ENCODE data around the gene UBE2E2.
"Not testable (repeated sequence)": the region's sequence is repeated elsewhere in the genome, so short reads cannot be mapped to it uniquely, and the experiment has no call there.

Gene UBE2E2

GRCh38 chr3:23611737-23612295 lies 408.7 kb downstream of the UBE2E2 start:
- H4K20me1 ChIP-seq (ENCODE audit: control insufficient read depth, insufficient read depth, low read depth, low read length) = no peaks in the 10 kb centered on the region
- no peaks in the 10 kb centered on the region for H3K27me3 ChIP-seq (ENCODE audit: control insufficient read depth, low read length)
- H3K79me2 ChIP-seq (ENCODE audit: control insufficient read depth, low read length) = no peaks in the 10 kb centered on the region
- TF ChIP-seq EZH2phosphoT487 (IDR thresholded peaks at IDR 0.05; ENCODE audit: borderline replicate concordance, low read length) (no peak), CTCF (IDR thresholded peaks at IDR 0.05; ENCODE audit: low read depth, low read length, poor library complexity, severe bottlenecking) (no peak)
- no peaks in the 10 kb centered on the region for H3K9me3 ChIP-seq (ENCODE audit: control insufficient read depth, insufficient read depth, low read length)
- H3K9me2 ChIP-seq (replicated peaks; ENCODE audit: control insufficient read depth, low read length) = no peaks in the 10 kb centered on the region
- peaks cover 13% of the 10 kb centered on the region for H3K4me1 ChIP-seq (ENCODE audit: control insufficient read depth, low read length)
- H3K27ac ChIP-seq (ENCODE audit: low read depth, low read length) = no peak overlapping the region
- peak overlapping the region; percentile 40 for H3K4me2 ChIP-seq (ENCODE audit: low read length)
- H3K4me3 ChIP-seq (ENCODE audit: low read length) = peak overlapping the region; percentile 12; the same call in 1 of the 2 replicates
- H3F3A ChIP-seq (ENCODE audit: control insufficient read depth, insufficient read depth) = 0 out of 2 replicates have a peak, but pooled peaks cover 3% of the 10 kb centered on the region
- H3K36me3 ChIP-seq (ENCODE audit: control insufficient read depth, low read length) = no peaks in the 10 kb centered on the region

- TF ChIP-seq CTCF (IDR thresholded peaks at IDR 0.05; ENCODE audit: low read depth, low read length, poor library complexity, severe bottlenecking) = no peak
- TF ChIP-seq EZH2phosphoT487 (IDR thresholded peaks at IDR 0.05; ENCODE audit: borderline replicate concordance, low read length) = no peak
- Histone ChIP-seq H3K9me3 (ENCODE audit: control insufficient read depth, insufficient read depth, low read length) (no peaks in the 10 kb centered on the region), H3K27me3 (ENCODE audit: control insufficient read depth, low read length) (no peaks in the 10 kb centered on the region), H3K9me2 (replicated peaks; ENCODE audit: control insufficient read depth, low read length) (no peaks in the 10 kb centered on the region), H3K4me1 (ENCODE audit: control insufficient read depth, low read length) (peaks cover 17% of the 10 kb centered on the region), H3F3A (ENCODE audit: control insufficient read depth, insufficient read depth) (0 out of 2 replicates have a peak, but pooled peaks cover 3% of the 10 kb centered on the region), H3K27ac (ENCODE audit: low read depth, low read length) (no peak overlapping the region), H4K20me1 (ENCODE audit: control insufficient read depth, insufficient read depth, low read depth, low read length) (no peaks in the 10 kb centered on the region), H3K79me2 (ENCODE audit: control insufficient read depth, low read length) (no peaks in the 10 kb centered on the region), H3K36me3 (ENCODE audit: control insufficient read depth, low read length) (no peaks in the 10 kb centered on the region), H3K4me3 (ENCODE audit: low read length) (peak overlapping the region; percentile 12; the same call in 1 of the 2 replicates), H3K4me2 (ENCODE audit: low read length) (peak overlapping the region; percentile 40)
These were observed 409.3 kb downstream of the UBE2E2 start for GRCh38 chr3:23612296-23612891.

GRCh38 chr3:23615068-23615467 lies 411.9 kb downstream of the UBE2E2 start:
- Histone ChIP-seq H3K36me3 (ENCODE audit: control insufficient read depth, low read length) (no peaks in the 10 kb centered on the region), H3K4me3 (ENCODE audit: low read length) (no peak overlapping the region), H3K27ac (ENCODE audit: low read depth, low read length) (no peak overlapping the region), H3K4me2 (ENCODE audit: low read length) (no peak overlapping the region), H3K9me3 (ENCODE audit: control insufficient read depth, insufficient read depth, low read length) (no peaks in the 10 kb centered on the region), H4K20me1 (ENCODE audit: control insufficient read depth, insufficient read depth, low read depth, low read length) (no peaks in the 10 kb centered on the region), H3K4me1 (ENCODE audit: control insufficient read depth, low read length) (peaks cover 17% of the 10 kb centered on the region), H3K27me3 (ENCODE audit: control insufficient read depth, low read length) (no peaks in the 10 kb centered on the region), H3K9me2 (replicated peaks; ENCODE audit: control insufficient read depth, low read length) (no peaks in the 10 kb centered on the region), H3F3A (ENCODE audit: control insufficient read depth, insufficient read depth) (0 out of 2 replicates have a peak, but pooled peaks cover 3% of the 10 kb centered on the region), H3K79me2 (ENCODE audit: control insufficient read depth, low read length) (no peaks in the 10 kb centered on the region)
- TF ChIP-seq CTCF (IDR thresholded peaks at IDR 0.05; ENCODE audit: low read depth, low read length, poor library complexity, severe bottlenecking) (no peak), EZH2phosphoT487 (IDR thresholded peaks at IDR 0.05; ENCODE audit: borderline replicate concordance, low read length) (no peak)

- H3K9me2 ChIP-seq (replicated peaks; ENCODE audit: control insufficient read depth, low read length); H3F3A ChIP-seq (ENCODE audit: control insufficient read depth, insufficient read depth); H3K79me2 ChIP-seq (ENCODE audit: control insufficient read depth, low read length); H3K4me2 ChIP-seq (ENCODE audit: low read length); H3K9me3 ChIP-seq (ENCODE audit: control insufficient read depth, insufficient read depth, low read length); H4K20me1 ChIP-seq (ENCODE audit: control insufficient read depth, insufficient read depth, low read depth, low read length); H3K4me3 ChIP-seq (ENCODE audit: low read length); H3K27me3 ChIP-seq (ENCODE audit: control insufficient read depth, low read length); H3K36me3 ChIP-seq (ENCODE audit: control insufficient read depth, low read length); H3K27ac ChIP-seq (ENCODE audit: low read depth, low read length); H3K4me1 ChIP-seq (ENCODE audit: control insufficient read depth, low read length): not testable (repeated sequence)
These were observed 415.3 kb downstream of the UBE2E2 start for GRCh38 chr3:23618475-23618874.
